Measurements from ENCODE around the gene SRCAP.
A peak's percentile ranks its signal among the peaks of the same experiment; 100 is the strongest.

Gene SRCAP

DNA sequence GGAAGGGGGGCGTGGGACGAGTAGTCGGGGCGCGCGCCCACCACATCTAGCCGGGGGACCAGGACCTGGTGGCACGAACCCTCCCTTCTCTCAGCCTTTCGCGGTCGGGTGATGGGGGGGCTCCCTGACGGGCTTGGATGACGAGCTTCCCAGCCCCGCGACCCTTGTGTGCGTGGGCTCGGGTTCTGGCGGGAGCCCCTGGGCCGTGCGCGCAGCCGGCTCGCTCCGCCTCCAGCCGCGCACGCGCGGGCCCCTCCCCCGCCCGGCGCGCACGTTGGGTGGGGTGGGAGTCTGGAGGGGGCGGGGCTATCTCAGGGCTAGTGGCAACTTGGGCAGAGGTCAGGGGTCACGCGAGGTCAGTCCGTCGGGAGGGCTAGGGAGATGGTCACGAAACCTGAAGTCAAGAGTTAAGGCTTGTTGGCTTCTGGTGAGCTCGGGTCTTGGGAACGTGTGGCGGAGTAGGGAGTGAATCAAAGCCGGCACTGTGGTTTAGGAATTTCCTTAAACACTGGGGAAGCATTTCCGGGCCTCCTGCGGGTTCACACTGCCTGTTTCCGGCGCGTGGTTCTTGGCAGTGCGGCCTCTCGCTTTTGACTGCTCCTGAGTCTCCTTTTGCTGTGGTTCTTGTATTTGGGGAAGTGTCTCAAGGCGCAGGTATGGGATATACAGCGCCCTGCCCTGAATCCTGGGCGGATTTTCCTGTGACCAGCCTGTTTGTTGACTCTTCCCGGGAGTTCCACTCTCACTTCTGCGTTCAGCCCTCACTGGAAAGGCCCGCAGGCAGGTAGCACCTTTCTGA, at the start of gene SRCAP:
Gene SRCAP, plus strand, starts transcription at position 356 of the 799 bp plus-strand sequence. CDS start 1,654 bp downstream, outside the sequence.
- DNase-seq: peak; percentile 36

DNA sequence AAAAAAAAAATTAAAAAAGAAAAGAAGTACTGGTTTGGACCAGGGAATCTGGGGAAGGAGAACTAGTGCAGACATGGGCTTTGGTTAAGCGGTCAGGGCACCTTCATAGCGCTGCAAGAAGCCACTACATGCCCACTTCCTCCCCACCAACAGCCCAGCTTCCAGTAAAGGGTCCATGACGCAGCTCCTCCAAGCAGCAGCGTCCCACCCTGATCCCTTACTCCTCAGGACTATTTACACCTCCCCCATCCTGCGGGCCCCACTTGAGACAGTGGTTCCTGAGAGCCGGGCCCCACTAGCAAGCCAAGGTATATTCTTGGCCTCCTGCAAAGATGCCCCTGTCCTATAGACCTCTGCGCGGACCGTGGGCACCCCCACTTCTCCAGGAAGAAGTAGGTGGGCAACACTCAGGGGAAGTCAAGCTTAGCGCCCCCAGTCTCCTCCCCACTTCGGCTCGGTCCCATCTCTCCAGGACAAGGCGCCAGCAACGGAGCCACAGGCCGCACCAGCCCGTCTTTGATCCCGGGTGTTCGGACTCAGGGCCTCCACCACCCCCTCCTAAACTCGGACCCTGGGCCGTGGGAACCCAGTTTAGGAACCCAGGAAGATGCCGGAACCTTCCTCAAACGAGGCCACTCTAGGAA, 49.1 kb upstream of the SRCAP start:
- DNase-seq: no peak

DNA sequence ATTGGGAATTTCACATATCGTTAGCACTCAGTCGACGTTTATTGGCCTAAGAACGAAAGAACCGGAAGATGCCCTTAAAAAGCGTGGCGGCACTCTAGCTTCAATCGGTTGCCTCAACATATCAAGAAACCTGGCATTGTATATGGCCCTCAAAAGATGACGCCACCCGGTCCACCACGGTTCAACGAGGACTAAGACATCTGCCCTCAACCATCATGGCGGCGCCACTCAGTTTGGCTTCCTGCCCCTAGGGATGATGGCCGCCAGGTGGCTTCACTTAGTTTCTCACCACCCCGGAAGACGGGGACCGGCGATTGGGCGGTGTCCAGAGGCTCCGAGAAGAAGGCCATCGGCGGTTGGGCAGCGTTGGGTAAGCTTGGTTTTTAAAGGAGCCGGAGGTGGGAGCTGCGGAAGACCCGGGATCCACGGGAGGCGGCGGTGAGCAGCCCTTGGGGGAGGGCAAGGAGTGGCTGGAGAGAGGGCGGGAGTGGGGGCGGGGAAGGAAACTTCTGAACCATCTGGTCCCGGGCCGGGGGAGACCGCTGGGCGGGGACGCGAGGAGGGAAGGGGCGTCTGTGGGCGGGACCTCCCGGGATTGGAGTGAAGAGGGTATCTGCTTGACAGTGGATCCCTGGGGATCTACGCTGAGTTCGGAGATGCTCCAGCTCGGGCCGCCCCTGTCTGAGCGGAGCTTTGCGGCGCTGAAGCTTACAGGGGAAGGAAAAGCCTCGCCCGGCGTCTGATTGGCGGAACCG, 48.4 kb upstream of the SRCAP start, which contains the start of gene PRR14:
Gene PRR14, plus strand, starts transcription at position 592 of the 755 bp plus-strand sequence. CDS start 686 bp downstream, outside the sequence.
- peak; percentile 93 for DNase-seq

DNA sequence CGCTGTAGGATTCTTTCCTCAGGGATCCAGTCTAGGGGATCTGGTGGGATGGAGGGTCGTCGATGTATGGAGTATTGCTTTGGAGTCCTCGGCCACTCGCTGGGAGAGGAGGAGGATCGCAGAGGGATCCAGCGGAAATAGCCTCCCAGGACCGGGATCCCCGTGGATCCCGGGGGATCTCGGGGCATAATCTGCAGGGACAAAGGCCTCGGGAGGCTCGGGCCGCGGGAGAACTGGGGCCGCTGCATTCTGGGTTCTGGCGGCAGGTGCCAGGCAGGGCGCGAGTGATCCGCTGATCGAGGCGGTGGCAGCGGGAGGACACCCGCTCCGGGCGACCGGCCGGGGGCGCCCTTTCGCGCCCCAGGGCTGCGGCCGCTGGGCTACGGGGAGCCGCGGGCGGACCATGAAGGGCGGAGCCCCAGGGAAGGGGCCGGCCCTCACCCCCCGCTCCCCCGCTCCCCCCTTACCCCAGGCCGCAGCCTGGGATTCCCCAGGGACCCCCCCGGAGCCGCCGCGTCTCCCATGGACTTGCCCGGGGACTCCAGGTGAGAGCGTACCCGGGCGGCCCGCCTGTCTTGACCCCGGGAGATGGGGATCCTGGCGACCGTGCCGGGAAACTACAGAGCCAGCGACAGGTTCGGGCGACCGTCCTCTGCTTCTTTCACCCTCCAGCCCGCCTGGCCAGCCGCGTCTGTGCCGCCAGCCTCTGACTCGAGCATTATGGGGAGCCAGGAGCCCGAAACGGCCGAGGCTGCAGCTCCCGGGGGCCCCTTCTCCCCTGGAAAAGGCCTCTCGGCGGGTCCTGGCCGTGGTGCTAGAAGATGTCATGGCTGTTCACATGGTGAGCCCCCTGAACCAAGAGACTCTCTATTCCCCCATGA, 47.6 kb upstream of the SRCAP start:
- no peak for DNase-seq

DNA sequence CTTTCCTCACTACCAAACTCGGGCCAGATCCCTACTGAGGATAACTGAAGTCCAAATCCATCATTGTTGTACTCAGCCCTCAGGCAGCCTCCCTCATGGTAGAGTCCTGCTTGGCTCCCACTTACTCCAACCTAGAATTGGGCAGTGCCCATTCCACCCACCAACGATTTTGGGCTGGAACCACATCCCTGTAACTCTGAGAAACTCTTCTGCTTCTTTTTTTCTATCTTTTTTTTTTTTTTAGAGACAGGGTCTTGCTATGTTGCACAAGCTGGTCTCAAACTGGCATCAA, 47.0 kb upstream of the SRCAP start:
- no peak for DNase-seq

DNA sequence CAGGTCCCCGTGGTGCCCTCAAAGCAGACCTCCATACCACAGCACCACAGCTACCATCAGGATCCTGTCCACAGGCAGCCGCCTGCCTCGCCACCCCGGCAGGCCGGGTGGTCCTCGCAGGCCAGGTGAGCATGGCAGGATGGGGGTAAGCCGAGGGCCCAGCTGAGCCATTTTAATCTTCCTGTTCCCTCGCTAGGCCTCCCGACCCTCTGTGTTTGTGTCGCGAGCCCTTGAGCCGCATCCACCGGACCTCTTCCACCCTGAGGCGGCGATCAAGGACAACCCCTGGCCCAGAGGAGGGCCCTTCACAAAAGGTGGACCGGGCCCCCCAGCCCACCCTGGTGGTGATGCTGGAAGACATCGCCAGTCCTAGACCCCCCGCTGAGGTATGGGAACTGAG, 46.3 kb upstream of the SRCAP start:
- DNase-seq: no peak

DNA sequence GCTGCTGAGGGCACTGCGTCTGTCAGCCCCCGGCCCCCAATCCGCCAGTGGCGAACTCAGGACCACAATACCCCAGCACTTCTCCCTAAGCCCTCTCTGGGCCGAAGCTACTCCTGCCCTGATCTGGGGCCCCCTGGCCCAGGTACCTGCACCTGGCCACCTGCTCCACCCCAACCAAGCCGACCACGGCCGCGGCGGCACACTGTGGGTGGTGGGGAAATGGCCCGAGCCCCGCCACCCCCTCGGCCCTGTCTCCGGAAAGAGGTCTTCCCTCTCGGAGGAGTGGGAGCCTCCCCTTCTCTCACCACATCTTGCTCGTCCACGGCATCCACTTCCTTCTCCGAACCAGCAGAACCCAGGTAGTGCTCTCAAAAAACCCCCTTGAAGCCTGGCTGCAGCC, 44.1 kb upstream of the SRCAP start:
- no peak for DNase-seq

DNA sequence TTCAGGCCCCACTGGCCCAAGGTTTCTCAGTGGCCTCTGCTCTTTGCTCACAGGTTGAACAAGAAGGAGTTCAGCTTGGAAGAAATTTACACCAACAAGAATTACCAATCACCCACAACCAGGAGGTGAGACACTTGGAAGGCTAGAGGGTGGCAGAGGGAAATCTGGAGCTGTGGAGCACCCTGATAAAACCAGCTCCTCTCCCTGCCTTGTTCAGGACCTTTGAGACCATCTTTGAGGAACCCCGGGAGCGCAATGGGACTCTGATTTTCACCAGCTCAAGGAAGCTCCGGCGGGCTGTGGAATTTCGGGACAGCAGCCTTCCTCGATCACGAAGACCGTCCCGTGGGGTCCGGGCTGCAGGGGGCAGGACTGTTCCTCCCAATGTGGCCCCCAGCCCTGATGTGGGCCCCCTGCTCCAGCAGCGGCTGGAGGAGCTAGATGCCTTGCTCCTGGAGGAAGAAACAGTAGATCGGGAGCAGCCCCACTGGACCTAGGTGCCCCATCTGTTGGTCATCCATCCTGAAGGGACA, 43.1 kb upstream of the SRCAP start:
- DNase-seq: no peak

DNA sequence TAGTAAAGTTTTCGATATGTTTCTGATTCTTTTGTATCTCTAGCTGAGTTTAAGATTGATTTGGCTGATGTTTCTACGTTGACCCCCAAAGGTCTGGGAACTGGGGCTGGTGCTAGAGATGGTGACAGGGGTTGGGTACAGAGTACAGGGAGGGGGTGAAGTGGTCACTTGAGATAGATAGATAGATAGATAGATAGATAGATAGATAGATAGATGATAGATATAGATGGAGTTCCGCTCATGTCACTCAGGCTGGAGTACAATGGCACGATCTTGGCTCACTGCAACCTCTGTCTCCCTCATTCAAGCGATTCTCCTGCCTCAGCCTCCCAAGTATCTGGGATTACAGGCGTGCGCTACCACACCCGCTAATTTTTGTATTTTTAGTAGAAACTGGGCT, 42.6 kb upstream of the SRCAP start:
- DNase-seq: no peak

DNA sequence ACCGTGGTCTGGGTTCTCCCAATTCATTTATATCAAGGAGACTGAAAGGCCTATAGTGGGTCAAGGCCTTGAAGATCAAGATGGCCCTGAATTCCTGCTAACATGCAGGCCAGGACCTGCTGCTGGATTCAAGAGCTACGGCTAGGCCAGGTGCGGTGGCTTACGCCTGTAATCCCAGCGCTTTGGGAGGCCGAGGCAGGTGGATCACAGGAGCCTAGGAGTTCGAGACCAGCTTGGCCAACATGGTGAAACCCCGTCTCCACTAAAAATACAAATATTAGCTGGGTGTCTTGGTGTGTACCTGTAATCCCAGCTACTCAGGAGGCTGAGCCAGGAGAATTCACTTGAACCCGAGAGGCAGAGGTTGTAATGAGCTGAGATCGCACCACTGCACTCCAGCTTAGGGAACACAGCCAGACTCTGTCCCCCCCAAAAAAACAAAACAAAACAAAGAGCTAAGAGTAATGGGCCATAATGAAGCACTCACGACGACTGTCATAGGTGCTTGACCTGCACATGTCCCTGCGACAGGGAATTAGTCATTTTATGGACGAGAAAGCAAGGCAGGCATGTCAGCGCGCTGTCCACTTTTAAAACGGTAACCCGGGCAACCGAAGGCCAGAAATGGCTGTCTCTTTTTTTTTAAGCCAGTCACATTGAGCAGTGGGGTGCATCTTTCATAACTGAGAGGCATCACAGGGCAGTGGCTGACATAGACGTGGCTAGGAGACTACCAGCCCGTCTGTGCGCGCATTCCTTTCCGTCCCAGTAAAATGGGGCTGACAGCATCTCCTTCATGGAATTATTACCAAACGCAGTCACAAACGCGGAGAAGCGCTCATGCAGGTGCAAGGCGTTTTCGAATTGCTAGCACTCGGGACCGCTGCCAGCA, 41.8 kb upstream of the SRCAP start:
- no peak for DNase-seq

DNA sequence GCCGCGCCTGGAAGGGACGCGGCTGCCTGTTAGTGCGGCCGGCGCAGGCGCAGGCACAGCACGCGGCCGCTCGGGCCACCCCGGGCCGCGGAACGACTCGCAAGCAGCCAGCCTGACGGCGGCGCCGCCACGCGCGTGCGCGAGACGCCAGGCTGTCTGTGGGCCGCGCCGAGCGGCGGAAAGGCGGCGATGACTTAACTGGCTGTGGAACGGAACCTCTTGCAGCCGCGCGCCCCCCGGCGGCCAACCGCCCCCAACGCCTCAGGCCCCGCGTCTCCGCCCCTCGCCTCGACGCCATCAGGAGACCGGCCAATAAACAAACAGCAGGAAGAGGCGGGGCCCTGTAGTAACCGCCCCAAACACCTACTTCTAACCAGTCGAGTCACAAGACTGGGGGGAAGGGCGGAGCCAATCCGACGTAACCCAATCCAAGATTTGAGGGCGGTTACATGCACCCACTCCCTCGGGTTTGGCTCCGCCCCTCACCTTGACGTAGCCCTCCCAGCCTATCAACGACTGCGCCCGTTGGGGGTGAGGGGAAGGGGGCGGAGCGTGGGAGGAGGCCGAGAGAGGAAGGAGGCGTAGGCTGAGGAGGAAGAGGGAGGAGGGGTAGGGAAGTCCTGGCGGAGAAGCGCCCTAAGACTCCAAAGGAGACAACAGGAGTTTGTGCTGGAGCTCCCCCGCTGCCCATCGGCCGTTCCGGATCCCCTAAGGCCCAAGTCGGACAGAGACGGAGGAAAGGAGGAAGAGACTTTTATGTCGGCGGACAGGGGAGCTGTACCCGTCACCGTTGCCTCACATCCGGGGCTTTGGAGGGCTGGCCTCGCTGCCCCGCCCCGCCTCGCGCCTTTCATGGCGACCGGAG, 40.9 kb upstream of the SRCAP start, which contains the start of gene FBRS:
Gene FBRS, plus strand, starts transcription at position 566 of the 865 bp plus-strand sequence. CDS start 1,088 bp downstream, outside the sequence.
- DNase-seq: peak; percentile 94

DNA sequence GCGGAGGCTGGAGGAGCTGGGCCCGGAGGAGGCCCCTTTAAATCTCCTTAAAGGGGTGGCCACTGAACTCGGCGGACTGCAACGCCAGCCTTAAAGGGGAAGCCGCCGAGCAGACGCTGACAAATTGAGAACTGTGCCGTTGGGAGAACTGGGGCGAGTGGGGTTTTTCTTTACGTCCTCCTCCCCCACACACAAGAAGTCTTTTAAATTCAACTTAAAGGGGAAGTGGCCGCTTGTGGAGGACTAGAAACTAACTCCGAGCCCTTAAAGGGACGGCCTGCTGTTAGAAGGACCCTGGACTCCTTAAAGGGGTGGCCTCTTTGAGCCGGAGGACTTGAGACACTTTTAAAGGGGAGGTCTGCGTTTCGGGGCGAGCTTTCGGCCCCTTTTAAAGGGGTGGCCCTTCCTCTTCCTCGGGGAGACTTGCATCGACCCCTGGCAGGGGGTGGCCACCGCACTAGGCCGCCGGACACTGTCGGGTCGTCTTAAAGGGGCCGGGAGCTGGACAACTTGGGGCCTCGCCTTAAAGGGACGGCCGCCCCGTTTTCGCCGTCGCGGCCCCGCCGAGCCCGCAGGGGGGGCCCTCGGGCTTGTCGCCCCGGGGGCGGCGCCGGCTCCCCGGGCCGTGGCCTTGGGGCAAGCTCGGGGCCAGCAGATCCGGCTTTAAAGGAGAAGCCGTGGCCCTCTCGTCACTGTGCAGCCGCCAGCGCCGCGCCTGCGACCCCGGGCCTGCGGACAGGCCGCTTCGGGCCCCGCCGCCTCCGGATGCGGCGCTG, 40.1 kb upstream of the SRCAP start:
- peak; percentile 88 for DNase-seq

DNA sequence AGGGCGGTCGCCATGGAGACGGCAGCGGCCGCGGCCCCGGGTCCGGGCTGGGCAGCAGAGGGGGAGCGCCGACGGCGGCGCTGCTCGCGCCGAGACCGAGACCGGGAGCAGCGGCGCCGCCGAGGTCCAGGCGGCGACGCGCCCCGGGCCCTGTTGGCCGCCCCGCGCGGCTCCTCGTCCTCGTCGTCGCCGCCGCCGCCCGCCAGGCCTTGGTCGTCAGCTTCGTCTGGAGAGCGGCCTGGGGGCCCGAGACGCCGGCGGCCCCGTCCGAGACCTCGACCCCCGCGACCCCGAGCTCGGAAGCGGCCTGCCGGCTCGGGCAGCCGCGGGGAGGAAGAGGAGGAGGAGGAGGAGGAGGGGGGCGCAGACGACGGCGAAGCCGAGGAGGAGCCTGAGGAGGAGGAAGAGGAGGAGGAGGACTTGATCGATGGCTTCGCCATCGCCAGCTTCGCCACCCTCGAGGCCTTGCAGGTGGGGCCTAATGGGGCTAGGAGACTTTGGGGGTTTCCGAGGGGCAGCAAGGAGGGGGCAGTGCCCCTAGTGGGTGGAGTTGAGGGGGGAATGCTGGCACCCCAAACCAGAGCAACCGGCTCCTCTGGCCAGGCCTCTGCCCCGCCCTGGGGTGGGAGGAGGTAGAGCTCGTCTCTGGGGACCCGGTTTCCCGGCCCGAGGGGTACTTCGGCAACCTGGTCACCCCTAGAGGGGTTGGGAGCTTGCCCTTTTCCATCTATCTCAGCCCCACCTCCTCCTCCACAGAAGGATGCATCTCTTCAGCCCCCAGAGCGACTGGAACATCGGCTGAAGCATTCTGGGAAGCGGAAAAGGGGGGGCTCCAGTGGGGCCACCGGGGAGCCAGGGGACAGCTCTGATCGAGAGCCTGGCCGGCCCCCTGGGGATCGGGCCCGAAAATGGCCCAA, 39.2 kb upstream of the SRCAP start:
- no peak for DNase-seq

DNA sequence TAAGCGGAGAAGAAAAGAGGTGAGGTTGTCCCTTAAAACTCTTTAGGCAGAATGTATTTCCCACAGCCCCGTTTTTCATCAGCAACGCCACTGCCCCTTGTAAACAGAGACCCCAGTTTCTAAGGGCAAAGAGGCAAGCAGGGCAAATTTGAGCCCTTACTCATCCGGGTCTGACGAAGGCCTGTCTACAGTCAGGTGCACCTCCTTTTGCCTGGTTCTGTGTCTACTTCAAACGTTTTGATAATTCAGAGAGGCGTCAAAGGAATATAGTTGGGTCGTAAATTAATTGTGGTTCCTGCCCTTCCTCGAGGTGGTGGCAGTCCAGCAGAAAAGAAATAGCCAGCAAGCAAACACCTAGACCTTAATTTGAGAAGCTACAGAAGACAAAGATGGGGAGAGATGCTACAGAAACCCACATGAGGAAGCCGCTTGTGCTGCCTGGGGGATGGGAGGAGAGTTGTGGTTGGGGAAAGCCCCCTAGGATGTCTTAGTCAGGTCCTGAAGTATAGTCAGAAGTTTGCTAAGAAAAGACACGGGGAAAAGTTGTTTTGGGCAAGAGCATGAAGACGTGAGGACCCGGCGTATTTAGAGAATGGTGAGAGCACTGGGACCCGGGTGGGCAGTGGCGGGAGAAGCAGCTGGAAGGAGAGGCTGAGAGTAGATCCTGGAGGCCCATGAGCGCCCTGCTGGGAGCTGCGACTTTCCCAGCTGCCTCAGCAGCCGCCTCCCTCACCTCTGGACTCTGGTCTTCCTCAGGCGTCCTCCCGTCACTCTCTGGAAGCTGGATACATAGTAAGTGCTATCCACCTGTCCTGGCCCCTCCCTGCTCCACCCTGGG, 38.3 kb upstream of the SRCAP start:
- DNase-seq: no peak

DNA sequence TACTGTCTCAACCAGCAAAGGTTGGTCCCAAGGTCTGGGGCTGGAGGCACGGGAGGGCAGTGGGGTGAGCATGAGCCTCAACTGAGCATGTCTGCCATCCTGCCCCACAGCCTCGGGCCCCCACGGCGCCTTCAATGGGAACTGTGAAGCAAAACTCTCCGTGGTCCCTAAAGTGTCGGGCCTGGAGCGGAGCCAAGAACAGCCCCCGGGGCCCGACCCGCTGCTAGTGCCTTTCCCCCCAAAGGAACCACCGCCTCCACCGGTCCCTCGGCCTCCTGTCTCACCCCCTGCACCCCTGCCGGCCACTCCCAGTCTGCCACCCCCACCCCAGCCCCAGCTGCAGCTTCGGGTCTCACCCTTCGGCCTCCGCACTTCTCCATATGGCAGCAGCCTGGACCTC, 36.5 kb upstream of the SRCAP start:
- DNase-seq: no peak

DNA sequence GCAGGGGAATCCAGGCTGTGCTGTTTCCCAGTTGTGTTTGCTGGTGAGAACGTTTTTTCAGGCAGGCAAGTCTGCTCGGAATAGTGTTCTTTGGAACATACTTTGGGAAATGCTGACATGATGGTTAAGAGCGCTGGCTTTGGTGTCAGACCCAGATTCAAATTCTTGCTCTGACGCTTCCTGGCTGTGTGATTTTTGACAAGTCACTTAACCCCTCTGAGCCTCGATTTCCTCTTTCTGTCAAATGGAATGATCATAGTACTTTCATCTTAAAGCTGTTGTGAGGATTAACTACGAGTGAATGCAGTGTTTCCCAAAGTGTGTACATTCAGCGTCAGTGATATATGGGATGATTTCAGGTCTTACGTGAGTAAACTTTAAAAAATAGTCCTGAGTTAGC, 35.9 kb upstream of the SRCAP start:
- DNase-seq: no peak

DNA sequence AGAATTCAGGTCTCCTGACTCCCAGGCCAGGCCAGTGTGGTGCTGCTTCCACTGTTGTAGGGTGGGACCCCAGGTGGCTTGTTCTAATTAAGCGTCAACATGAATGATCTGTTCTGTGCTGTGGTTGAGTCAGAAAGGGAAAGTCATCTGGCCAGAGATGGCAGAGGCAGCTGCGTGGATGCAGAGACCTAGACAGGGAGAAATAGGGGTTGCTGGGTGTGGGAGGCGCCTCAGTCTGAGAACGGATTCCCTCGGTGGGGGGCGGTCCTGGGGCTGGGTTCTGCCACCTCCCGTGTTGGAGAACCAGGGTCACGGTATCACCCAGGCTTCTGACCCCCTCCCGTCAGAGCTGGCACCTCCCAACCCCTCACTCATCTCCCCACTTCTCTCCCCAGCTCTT, 35.2 kb upstream of the SRCAP start:
- no peak for DNase-seq

All from NCI-H748 treated with DMSO at 0.1 percent for 48 hours (cell line).